DMS53 treated with DMSO at 0.1 percent for 48 hours (cell line): Measurements from ENCODE around the gene SLC35E2B.
A peak's percentile ranks its signal among the peaks of the same experiment; 100 is the strongest.

Source experiments
- DNase-seq: peaks from one replicate; lab custom pipeline; 2025; ENCODE audit not compliant: unreplicated experiment; lab: John Stamatoyannopoulos, UW

The SLC35E2B gene

DNA sequence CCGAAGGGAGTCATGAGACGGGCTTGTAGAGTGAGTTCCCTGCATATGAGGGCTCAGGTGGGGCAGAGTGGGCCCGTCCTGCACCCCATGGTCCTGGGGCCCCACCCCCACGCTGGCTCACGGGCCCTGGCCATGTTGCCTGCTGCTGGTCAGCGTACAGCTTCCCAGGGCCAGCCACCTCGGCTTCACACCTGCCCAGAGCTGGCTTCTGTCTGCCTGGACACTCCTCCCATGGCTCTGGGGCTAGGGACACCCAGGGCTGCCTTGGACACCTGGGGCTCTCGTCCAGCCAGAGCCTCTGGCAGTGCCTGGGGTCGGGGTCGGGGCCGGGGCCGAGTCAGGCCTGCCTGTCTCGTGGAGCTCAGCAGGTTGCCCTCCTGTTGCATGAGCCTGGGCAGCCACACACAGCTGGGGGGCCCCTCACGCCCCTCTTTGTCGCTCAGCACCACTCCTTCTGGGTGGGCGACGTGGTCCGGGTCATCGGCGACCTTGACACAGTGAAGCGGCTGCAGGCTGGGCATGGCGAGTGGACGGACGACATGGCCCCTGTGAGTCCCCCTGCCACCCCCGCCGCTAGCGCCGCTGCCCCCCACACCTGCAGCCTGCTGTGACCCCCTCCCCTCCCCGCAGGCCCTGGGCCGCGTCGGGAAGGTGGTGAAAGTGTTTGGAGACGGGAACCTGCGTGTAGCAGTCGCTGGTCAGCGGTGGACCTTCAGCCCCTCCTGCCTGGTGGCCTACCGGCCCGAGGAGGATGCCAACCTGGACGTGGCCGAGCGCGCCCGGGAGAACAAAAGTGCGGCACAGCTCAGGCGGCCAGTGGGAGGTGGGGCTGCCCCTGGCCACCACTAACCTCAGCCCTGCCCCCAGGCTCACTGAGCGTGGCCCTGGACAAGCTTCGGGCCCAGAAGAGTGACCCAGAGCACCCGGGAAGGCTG is 66.1 kb downstream of the SLC35E2B start:
- no peak for DNase-seq

DNA sequence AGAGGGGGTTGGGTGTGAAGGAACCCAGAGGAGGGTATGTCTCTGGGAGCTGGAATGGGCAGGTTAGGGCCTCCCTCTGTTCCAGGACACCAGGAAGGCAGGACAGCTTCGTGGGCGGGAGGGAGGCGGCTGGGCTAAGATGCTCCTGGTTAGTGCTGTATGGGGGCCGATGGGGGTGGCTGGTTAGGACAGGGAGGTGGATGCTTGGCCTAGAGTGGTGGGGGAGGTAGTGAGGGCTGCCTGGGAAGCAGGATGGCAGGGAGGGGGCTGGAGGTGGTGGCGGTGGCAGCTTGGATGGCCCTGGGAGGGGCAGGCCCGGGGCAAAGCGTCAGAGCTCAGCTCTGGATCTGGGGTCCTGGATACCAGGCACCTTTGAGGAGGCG is 66.8 kb downstream of the SLC35E2B start:
- DNase-seq = no peak

DNA sequence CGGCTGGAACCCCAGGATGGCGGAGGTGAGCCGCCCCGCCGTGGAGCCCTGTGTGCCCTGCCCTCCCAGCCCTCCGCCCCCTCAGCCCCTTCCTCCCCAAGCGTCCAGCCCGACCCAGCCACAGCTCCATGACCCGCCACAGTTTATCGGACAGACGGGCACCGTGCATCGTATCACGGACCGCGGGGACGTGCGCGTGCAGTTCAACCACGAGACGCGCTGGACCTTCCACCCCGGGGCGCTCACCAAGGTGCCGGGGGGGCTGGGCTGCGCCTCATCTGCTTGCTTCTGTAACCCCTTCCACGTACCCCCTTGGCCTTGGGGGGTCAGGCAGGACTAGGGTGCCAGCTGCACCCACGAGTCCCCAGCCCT is 67.2 kb downstream of the SLC35E2B start:
- DNase-seq = no peak

DNA sequence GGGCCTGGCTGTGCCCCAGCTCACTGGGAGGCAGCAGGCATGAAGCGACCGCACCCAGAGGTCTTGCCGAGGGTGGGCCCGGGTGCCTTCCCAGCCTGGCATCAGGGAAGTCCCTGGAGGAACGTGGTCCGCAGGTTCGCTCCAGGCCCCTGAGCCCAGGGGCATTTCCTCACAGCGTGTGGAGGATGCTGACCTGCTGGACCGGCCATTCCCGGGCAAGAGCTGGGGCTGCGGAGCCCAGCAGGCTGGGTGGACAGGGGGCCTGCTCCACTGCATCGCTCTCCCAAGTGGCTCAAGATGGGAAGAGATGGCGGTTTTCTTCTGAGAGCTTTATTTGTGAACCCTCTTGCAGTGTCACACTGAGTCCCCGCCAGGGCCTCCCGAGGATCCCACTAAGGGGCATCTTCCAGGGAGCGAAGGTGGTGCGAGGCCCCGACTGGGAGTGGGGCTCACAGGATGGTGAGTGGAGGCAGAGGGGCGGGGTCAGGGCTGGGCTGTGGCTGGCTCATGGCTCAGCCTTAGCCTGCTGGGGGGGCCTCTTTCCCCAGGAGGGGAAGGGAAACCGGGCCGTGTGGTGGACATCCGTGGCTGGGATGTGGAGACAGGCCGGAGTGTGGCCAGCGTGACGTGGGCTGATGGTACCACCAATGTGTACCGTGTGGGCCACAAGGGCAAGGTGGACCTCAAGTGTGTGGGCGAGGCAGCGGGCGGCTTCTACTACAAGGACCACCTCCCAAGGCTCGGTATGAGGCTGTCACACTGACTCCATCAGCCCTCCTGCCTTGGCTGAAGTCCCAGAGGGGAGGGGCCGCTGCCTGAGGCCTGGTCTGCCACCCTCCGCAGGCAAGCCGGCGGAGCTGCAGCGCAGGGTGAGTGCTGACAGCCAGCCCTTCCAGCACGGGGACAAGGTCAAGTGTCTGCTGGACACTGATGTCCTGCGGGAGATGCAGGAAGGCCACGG is 67.9 kb downstream of the SLC35E2B start:
- DNase-seq = no peak

DNA sequence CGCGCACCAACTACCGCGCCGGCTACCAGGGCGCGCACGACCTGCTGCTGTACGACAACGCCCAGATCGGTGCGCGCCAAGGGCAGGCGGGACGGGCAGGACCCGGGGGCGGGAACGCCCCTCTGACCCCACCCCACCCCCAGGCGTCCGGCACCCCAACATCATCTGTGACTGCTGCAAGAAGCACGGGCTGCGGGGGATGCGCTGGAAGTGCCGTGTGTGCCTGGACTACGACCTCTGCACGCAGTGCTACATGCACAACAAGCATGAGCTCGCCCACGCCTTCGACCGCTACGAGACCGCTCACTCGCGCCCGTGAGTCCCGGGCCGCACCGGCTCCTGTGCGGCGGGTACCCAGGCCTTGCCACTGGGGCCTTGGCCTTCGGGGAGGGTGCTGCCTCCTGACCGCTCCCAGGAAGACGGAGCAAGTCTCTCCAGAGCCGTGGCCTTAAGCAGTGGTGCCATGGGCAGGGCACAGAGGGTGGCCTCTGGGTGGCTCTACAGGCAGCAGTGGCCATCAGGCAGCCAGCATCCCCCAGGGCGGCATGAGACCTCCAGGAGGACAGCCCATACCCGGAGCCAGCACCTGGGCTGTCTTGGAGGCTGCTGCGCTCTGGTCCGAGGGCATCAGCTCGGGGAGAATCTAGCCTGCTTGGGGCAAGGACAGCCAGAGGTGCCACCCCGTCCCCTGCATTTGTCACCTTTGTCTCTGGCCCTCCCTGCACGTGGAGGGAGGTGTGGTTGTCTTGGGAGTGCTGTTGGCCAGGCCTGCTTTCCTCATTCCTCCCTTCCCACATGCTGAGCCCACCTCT is 68.8 kb downstream of the SLC35E2B start:
- DNase-seq = no peak

DNA sequence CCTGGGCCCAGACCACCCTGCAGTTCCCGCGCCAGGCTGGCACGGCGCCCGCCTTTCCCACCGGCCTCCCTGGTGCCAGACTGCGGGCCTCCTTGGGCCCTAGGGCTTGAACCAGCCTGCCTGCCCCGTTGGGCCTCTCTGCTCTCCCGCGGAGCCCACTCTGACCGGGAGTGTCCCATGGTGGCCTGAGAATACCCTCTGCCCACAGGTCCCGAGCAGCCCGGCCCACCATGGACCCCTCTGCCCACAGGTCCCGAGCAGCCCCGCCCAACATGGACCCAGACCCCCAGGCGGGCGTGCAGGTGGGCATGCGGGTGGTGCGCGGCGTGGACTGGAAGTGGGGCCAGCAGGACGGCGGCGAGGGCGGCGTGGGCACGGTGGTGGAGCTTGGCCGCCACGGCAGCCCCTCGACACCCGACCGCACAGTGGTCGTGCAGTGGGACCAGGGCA is 69.4 kb downstream of the SLC35E2B start:
- no peak for DNase-seq

DNA sequence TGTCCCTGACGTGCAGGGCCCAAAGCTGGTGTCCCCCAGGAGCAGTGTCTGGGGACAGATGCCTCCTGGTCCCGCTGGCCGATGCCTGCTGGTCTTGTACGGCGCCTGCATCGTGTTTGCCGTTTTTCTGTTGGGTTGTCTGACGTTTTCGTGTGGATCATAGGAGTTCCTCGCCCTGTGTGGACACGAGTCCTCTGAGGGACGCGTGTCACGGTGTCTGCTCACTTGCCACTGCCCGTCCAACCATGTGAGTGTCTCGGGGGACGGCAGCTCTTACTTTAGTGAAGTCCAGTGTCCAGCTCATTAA is 69.9 kb downstream of the SLC35E2B start:
- no peak for DNase-seq

DNA sequence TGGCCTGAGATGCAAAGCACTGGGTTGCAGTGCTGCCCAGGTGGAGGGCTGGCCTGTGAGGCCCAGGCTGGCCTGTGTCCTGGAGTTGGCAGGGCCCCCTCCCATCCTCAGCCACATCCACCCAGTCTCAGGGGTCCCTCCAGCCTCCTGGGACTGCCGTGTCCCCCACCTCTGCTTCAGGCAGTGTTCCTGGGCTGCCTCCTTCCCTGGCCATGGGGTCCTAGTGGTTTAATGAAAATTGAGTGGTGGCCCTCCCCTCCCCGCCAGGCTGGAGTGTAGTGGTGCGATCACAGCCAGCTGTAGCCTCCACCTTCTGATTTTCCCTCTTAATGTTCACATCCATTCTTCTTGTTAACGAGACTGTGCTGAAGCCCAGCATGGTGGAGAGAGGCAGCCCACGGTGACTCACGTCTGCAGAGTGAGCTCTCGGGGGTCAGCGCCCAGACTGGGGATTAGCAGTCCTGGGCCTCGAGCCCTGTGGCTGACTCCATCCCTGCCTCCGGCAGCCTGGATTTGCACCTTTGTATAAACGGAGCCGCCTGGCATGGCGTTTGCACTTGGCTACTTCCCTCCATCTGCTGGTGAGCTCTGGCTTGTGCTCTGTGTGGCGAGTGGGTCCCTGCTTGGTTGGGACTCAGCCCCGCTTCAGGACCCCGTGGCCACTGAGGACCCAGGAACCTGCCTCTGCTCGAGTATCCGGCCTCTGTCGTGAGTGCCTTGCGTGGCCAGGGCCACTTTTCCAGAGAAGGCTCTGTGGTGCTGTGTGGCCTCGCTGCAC is 70.4 kb downstream of the SLC35E2B start:
- no peak for DNase-seq

DNA sequence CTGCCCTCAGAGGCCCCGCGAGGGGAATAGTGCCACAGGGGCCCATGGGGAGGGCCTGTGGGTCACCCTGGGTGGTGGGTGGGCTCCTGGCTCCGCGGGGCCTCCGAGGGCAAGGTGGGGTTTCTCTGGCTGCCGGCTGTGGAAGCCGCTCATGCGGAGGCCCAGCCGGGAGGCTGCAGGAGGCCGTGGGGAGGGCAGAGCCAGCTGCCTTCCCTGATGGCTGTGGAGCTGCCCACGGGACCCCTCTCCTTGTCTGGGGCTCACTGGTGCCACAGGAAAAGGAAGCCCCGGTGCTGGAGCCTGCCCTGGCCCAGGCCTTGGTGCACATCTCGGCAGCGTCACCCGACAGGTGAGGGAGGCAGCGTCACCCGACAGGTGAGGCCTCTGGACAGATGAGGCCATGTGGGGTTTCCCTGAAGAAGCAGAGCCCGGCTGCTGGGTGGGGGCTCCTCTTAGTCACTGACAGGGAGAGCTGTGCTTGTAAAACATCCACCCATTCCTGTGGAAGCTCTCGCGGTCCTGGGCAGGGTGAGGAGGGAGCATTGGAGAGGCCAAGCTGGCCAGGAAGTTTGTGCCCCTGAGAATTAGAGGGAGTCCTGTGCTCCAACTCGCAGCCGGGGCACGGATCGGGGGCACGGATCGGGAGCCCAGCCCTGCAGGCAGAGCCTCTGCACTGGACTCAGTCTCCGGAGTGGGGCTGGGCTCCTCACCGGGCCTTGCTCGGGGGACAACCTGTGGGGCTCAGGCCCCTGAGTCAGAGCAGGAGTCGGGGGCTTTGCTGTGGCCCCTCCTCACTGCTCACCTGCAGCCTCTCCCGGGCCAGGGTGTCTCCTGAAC is 71.2 kb downstream of the SLC35E2B start:
- no peak for DNase-seq

DNA sequence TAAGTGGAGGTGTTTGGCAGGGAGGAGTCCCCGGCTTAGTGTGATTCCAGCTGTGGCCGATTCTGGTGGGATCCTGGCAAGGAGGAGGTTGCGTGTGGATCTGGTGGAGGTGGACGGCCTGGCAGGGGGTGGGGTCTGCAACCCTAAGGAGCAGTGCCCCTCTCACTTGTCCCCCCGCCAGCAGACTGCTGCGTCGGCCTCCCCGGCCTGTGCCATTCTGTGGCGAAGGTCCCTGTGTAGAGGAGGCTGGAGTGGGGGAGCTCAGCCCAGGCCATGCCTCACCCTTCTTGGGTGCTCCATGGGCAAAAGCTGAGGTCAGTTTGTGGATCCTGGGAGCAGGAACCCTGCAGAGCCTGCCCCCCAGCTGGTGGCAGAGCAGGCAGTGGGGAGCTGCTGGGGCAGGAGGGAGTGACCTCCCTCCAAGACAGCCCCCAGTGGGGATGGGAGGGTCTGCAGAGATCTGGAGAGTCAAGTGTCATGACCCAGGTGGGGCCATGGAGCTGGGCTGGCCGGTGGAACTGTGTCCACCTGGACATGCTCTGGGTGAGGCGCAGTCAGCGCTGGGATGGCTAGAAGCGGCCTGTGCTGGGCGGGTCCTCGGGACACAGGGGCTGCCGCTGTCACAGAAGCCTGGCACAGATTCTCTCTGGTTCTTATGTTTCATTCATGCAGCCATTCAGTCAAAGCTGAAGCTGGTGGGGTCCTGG is 72.0 kb downstream of the SLC35E2B start:
- DNase-seq = no peak

DNA sequence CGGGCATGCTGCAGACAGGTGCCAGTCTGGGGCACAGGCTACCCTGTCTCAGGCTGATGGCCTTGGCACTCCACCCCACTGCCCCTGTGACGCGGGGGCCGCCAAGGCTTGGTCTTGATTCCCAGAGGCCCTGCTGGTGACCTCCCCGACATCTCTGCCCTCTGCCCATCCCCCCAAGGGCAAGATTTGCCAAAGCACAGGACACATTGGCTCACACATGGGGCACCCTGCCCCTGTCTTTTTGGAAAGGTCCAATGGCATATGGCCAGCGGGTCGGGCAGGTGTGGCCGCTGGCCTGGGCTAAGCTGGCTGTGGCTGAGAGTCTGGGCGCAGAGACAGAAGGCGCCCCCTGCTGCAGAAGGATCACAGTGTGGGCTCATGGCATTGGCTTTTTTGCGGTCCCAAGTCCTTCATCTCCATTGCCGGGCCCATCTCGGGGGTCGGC is 72.7 kb downstream of the SLC35E2B start:
- DNase-seq = no peak

DNA sequence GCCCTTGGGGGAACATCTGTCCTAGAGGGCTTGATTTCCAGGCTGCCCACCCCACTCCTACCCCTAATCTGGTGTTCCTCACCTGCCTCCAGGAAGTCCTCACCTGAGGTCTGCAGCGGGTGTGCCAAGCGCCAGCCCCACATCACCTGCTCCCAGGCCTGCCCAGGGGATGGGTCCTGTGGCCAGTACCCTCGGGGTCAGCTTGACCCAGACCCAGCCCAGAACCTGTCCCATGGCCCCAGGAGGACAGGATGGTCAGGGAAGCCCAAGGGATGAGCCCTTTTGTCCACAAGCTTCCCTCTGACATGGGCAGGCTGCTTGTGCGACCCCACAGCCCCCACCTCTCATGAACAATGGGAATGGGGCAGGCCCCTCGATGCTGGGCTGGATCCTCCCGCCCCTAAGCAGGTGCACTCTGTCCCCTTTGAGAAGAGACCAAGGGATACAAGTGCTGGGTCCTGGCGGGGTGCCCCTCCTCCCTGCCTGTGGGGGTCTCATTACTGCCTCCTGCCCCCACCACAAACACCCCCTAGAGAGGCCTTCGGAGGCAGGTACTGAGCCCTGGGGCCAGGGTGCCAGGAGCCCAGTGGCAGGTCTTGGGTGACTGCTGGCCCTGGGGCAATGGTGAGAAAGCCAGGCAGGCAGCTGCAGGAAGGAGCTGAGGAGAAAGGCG is 74.1 kb downstream of the SLC35E2B start:
- DNase-seq = no peak

DNA sequence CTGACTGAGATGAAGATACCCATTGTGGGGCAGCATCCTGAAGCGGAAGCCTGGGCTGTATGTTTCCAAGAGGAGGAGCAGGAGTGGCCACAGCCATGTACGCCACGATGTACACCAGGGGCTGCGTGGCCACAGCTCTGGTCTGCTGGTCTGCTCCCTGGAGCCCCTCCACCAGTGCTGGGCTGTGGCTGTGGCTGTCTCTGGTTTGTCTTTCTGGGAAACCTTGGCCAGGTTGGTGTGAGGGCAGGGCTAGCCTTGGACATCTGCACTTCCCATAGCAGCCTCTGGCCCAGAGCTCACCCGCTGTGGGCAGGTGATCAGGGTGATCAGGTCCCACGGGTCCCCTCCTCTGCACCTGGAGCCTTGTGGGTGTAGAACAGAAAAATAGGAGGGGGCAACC is 74.7 kb downstream of the SLC35E2B start:
- no peak for DNase-seq

DNA sequence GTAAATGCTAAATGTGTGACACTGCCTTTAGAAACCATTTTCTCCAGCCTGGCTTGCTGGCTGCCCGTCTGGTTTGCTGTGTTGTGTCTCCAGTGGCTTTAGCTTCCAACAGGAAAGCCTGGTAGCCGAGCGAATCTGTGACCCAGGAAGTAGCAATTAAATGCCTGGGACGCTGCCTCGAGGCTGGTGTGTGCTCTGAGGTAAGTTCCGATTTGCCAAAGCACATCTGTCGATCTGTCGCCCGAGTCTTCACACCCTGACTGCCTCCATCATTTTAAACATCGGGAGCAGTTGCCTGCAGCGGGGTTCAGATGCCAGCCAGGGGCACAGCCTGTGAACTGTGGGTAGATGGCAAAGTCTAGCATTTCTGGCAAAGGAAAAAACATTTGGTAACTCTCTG is 75.1 kb downstream of the SLC35E2B start:
- no peak for DNase-seq

DNA sequence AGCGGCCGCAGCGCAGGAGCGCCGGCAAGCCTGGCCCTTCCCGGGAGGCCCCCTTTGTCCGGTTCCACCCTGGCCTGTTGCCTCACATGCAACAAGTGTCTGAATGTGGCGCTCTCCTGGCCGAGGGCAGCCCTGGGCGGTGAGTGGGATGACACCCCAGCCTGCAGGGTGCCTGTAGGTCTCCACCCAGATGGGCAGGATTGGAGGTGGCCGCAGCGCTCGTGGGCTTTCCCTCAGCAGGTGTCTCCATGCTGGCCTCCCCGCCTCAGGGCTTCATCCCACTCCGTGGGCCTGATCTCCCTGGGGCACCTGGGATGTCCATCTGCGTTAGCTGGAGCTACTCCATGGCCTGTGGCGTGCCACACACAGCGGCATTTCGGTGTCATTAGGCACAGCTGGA is 75.8 kb downstream of the SLC35E2B start:
- DNase-seq = no peak

DNA sequence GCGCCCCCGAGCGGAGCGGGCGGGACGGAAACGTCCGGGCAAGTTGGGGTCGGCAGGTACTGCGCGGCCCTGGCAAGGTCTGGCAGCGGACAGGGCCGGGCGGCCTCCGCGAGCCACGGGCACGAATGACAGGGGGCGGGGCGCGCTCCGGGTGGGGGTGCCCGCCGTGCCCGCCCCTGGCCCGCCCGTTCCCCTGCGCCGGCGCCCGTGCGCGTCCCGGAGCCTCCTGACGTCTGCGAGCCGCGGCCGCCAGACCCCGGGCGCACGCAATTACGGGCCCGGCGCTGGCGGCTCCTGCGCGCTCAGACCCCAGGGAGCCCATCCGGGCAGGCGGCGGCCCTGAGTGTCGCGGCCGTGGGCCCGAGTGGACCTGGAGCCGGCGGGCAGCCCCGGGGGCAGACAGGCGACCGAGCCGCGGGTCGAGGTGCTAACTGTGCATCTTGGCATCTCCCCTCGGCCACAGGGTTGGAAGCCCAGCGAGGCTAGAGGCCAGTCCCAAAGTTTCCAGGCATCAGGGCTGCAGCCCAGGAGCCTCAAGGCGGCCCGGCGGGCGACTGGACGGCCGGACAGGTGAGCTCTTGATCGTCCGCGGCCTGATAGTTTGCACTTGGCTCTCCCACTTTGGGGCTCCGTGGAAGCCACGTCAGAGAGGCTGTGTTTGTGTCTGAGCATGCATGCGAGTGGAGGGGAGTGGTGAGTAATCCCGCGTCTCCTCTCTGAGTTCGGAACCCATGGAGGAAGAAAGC is 76.4 kb downstream of the SLC35E2B start:
- no peak for DNase-seq

DNA sequence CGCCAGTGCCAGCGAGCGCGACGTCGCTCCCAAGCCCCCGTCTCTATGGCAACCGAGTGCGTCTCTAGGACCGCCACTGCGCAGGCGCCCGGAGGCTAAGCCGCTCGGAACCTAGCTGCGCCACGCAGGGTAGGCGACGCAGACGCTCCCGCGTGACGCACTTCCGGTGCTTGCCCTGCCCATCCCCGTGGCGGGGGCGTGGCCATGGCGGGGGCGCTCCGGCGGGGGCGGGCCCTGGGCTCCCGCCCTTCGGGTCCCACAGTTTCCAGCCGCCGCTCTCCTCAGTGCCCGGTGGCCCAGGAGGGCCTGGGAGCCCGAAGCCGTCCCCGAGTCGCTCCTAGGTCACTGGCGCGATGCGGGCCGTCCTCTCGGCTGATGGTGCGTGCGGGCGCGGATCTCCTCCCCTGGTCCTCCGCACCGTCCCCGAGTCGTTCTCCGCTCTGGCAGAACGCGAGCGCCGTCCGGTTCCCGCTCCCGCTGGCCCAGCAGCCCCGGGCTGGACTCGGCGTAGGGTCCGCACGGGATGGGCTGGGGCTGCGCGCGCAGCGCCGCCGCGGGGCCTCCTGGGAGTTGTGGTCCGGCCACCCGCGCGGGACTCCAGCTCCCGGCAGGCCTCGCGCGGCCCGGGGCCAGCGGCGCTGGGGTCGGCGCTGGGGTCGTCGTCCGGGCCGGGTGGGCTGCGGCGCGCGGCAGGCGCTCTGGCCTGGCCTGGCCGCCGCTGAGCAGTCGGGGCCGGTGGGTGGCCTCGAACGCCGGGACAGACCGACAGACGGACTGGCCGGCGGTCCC is 77.1 kb downstream of the SLC35E2B start, which contains the start of gene MIB2:
Gene MIB2 (plus strand): TSS at position 245 of the 789 bp plus-strand sequence. CDS start 7,953 bp downstream, outside the sequence.
- DNase-seq = peak; percentile 95
